SK-N-MC (cell line): ENCODE measurements around the gene BBS1.

Experiments
- EZH2 ChIP-seq: fragments of 200-600 bp; sonication (generic); IDR thresholded peaks from one replicate; pipeline ENCODE4 v1.6.1; 2017; ENCODE audit warnings: antibody characterized with exemption
- FOXP2 ChIP-seq: optimal IDR thresholded peaks from 2 replicates; pipeline ENCODE3; 2011; ENCODE audit warnings: mild to moderate bottlenecking, moderate library complexity; ENCODE audit not compliant: insufficient read depth; ENCODE audit errors: extremely low read length, control extremely low read depth
- POLR2AphosphoS5 ChIP-seq: IDR thresholded peaks from 2 replicates; pipeline ENCODE4 v1.6.1; 2012; ENCODE audit warnings: mild to moderate bottlenecking, low read depth, low read length, borderline replicate concordance

GRCh38 chr11:66545701-66546367 lies 35.4 kb downstream of the BBS1 start, which contains the start of gene ZDHHC24:
- peak; percentile 66; the same call in 1 of the 2 replicates for TF ChIP-seq POLR2AphosphoS5
- TF ChIP-seq EZH2: no peak
- TF ChIP-seq FOXP2: no peak
